A673 (cell line): ENCODE measurements around the gene LARP4B. TPM values are rescaled to one million over a fixed set of nuclear protein-coding genes. Genes with fewer than 3 reads are reported as not detected.

ENCODE experiments used
- BruUV-seq: library from RNA; stranded (reverse); fragments of 400-500 nt; replicated peaks from 2 replicates; lab custom pipeline; 2021; lab: Mats Ljungman, UMichigan
- CTCF ChIA-PET: fragments of 300-600 bp; sonication (Branson Sonifier 250); formaldehyde crosslinking; loops from one replicate; lab custom pipeline; 2022; ENCODE audit warnings: antibody characterized with exemption; lab: Charles Lee
- POLR2A ChIA-PET: fragments of 300-600 bp; sonication (Branson Sonifier 250); formaldehyde crosslinking; loops from one replicate; lab custom pipeline; 2022; ENCODE audit warnings: antibody characterized with exemption; ENCODE audit not compliant: low non-redundant PET; lab: Charles Lee
- DNase-seq: peaks from one replicate; pipeline ENCODE4 v3.0.0-alpha.2; 2015; ENCODE audit warnings: low spot score
- H3K27ac ChIP-seq: fragments of 200-600 bp; sonication (generic); 2 replicates; pipeline ENCODE4 v1.5.1; 2016; ENCODE audit warnings: mixed run types, low read depth, mild to moderate bottlenecking, mixed read lengths, antibody characterized with exemption, low read length; ENCODE audit not compliant: poor library complexity, severe bottlenecking
- H3K27me3 ChIP-seq: fragments of 200-600 bp; sonication (generic); replicated peaks from 2 replicates; pipeline ENCODE4 v1.6.1; 2017; ENCODE audit warnings: mixed run types, low read depth, mild to moderate bottlenecking, mixed read lengths, antibody characterized with exemption, low read length; ENCODE audit not compliant: insufficient read depth, poor library complexity
- H3K36me3 ChIP-seq: fragments of 200-600 bp; sonication (generic); 2 replicates; pipeline ENCODE4 v1.6.1; 2016; ENCODE audit warnings: mixed run types, mild to moderate bottlenecking, mixed read lengths, antibody characterized with exemption, low read length; ENCODE audit not compliant: insufficient read depth, poor library complexity, severe bottlenecking
- H3K4me1 ChIP-seq: fragments of 200-600 bp; sonication (generic); 2 replicates; pipeline ENCODE4 v1.6.1; 2017; ENCODE audit warnings: mixed run types, mild to moderate bottlenecking, mixed read lengths, antibody characterized with exemption, low read length; ENCODE audit not compliant: insufficient read depth, poor library complexity, severe bottlenecking
- H3K4me3 ChIP-seq: fragments of 200-600 bp; sonication (generic); 2 replicates; pipeline ENCODE4 v1.5.1; 2016; ENCODE audit warnings: low read depth, mixed run types, mild to moderate bottlenecking, mixed read lengths, low read length; ENCODE audit not compliant: poor library complexity, severe bottlenecking
- H3K9me3 ChIP-seq: fragments of 200-600 bp; sonication (generic); 2 replicates; pipeline ENCODE4 v1.6.1; 2016; ENCODE audit warnings: mixed run types, low read depth, mild to moderate bottlenecking, mixed read lengths, antibody characterized with exemption, low read length; ENCODE audit not compliant: poor library complexity, severe bottlenecking
- EZH2 ChIP-seq: fragments of 200-600 bp; sonication (generic); IDR thresholded peaks from 2 replicates; pipeline ENCODE4 v1.6.1; 2017; ENCODE audit warnings: borderline replicate concordance, low read depth, mild to moderate bottlenecking, mixed read lengths, antibody characterized with exemption, low read length; ENCODE audit not compliant: poor library complexity, severe bottlenecking
- intact Hi-C: fragments of 100-400 bp; cut with micrococcal nuclease; formaldehyde crosslinking; loops from one replicate; pipeline ENCODE4 v1.10.0; 2022; ENCODE audit not compliant: unreplicated experiment
- total RNA-seq: library from RNA; stranded (reverse); gene quantifications from 2 replicates; pipeline ENCODE4 v1.2.3, GENCODE V29; 2021
- TF ChIP-seq, protein P1 (sequence below): fragments of 300-800, 200-600 bp; sonication (generic); conservative IDR thresholded peaks from 2 replicates; pipeline ENCODE4 v1.5.1; 2017; ENCODE audit warnings: low read depth, mild to moderate bottlenecking, antibody characterized with exemption, low read length, moderate library complexity, mixed read lengths

LARP4B gene
- total RNA-seq, 1 experiment from 2014 or later: 101 TPM

DNA sequence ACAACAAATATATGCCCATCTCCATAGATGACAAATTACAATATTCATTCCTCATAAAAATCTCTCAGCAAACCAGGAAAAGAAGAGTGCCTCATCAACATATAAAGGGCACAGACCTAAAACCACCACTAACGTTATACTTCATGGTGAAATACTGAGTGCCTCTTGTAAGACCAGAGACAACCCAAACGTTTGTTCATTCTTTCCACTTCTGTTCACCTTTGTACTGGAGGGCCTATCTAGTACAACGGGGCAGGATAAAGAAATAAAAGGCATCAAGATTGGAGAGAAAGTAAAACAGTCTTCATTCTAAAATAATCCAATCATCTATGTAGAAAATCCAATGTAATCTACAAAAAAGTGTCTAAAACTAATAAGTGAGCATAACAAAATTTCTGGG is 79.1 kb downstream of the LARP4B start:
- Histone ChIP-seq H3K27ac (no peak overlapping the region), H3K4me1 (no peaks in the 10 kb centered on the region), H3K4me3 (no peak overlapping the region), H3K9me3 (peaks cover 15% of the 10 kb centered on the region), H3K36me3 (peaks cover 14% of the 10 kb centered on the region), H3K27me3 (no peaks in the 10 kb centered on the region)
- no peak for DNase-seq
- TF ChIP-seq EZH2: no peak
- TF ChIP-seq, protein P1, sequence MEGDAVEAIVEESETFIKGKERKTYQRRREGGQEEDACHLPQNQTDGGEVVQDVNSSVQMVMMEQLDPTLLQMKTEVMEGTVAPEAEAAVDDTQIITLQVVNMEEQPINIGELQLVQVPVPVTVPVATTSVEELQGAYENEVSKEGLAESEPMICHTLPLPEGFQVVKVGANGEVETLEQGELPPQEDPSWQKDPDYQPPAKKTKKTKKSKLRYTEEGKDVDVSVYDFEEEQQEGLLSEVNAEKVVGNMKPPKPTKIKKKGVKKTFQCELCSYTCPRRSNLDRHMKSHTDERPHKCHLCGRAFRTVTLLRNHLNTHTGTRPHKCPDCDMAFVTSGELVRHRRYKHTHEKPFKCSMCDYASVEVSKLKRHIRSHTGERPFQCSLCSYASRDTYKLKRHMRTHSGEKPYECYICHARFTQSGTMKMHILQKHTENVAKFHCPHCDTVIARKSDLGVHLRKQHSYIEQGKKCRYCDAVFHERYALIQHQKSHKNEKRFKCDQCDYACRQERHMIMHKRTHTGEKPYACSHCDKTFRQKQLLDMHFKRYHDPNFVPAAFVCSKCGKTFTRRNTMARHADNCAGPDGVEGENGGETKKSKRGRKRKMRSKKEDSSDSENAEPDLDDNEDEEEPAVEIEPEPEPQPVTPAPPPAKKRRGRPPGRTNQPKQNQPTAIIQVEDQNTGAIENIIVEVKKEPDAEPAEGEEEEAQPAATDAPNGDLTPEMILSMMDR: no peak
- no TSS peak for BruUV-seq
- intact Hi-C loops: no loop called here
- POLR2A ChIA-PET: no interaction called here
- CTCF ChIA-PET: no interaction called here

DNA sequence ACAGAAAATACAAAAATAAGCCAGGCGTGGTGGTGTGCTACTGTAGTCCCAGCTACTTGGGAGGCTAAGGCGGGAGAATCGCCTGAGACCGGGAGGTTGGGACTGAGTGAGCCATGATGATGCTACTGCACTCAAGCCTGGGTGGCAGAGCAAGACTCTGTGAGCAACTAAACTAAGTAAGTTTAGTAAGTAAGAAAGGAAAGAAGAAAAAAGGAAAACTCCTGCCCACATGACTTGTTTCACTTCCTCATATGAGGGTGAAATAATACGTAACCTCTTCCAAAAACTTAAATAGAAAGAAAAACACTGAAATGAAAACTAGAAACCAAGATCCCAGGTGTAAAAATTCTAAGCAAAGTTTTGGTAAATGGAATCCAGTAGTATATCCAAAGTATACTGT is 79.6 kb downstream of the LARP4B start:
- BruUV-seq: no TSS peak
- TF ChIP-seq, protein P1: no peak
- TF ChIP-seq EZH2: no peak
- Histone ChIP-seq H3K9me3 (peaks cover 15% of the 10 kb centered on the region), H3K36me3 (peaks cover 16% of the 10 kb centered on the region), H3K27ac (no peak overlapping the region), H3K27me3 (no peaks in the 10 kb centered on the region), H3K4me1 (no peaks in the 10 kb centered on the region), H3K4me3 (no peak overlapping the region)
- intact Hi-C loops: no loop called here
- ChIA-PET POLR2A (no interaction called here), CTCF (no interaction called here)
- DNase-seq: no peak

DNA sequence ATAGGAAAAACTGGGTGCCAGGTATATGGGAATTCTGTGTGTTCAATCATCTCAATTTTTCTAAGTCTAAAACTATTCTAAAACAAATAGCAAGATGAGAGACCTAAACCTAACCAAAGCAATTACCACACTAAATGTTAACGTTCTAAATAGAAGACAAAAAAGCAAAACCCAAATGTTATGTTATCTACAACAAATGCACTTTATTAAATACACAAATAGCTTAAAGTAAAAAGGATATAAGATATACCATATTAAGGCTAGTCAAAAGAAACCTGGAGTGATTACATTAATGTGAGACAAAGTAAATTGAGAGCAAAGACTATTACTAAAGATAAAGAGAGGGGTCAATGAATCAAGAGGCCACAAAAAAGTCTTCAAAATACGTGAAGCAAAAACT is 81.4 kb downstream of the LARP4B start:
- intact Hi-C loops: no loop called here
- DNase-seq: no peak
- Histone ChIP-seq H3K36me3 (peaks cover 17% of the 10 kb centered on the region), H3K27me3 (no peaks in the 10 kb centered on the region), H3K27ac (no peak overlapping the region), H3K9me3 (peaks cover 15% of the 10 kb centered on the region), H3K4me3 (no peak overlapping the region), H3K4me1 (no peaks in the 10 kb centered on the region)
- CTCF ChIA-PET: no interaction called here
- TF ChIP-seq EZH2: no peak
- TF ChIP-seq, protein P1: no peak
- POLR2A ChIA-PET: no interaction called here
- no TSS peak for BruUV-seq
